ENCODE data around the gene CA6.
A peak's percentile ranks its signal among the peaks of the same experiment; 100 is the strongest.
"Not testable (repeated sequence)": the region's sequence is repeated elsewhere in the genome, so short reads cannot be mapped to it uniquely, and the experiment has no call there.

CA6 gene

DNA sequence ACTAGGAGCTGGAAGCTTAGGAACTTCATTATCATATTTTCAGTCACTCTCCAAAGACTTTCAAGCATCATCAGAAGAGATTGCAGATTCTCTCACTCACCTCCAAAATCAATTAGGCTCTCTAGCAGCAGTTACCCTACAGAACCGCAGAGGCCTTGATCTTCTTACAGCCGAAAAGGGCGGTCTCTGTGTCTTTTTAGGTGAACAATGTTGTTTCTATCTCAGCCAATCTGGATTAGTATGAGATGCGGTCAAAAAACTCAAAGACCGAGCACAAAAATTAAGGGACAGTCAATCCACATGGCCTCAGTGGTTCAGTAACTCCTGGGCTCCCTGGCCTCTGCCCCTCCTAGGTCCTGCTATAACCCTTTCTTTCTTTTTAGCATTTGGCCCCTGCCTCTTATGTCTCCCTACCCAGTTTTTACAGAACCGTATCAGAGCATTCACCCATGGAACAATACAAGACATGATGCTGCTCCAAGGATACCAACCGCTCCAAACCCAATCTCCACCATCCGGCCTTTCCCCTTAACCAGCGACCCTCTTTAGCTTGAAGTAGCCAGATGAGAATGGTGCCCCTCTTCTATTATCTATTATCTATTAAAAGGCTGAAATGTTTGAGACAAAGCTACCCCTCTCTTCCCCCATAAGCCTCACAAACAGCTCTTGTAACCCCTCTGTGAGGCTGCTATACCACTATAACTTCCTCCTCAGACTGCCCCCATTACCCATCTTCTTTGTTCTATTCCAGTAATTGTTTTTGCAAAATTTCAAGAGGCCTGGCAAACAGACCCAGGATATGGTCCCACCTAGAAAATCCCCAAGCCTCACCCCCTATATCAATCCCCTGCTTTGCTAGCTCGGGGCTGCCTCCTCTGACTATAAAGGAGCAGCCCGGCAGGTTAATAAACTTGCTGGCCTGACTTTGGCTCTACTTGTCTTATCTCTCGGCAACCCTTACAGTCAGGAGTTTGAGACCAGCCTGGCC is 18.7 kb upstream of the CA6 start:
- DNase-seq: no peak

DNA sequence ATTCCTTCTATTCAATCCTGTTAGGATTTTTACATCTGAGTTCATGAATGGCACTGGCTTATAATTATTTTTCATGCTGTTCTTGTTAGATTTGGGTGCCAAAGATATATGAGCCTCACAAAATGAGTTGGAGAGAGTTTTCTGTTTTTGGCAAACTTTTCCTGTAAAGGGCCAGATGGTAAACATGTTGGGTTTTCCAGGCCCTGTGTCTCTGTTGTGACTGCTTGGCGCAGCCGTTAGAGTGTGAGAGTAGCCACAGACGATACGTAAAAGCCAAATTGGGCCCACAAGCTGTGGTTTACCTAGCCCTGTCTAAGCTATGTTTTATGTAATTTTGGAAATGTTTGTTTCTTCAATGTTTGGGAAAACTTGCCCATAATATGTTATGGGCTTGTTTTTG is 15.6 kb upstream of the CA6 start:
- DNase-seq: no peak

DNA sequence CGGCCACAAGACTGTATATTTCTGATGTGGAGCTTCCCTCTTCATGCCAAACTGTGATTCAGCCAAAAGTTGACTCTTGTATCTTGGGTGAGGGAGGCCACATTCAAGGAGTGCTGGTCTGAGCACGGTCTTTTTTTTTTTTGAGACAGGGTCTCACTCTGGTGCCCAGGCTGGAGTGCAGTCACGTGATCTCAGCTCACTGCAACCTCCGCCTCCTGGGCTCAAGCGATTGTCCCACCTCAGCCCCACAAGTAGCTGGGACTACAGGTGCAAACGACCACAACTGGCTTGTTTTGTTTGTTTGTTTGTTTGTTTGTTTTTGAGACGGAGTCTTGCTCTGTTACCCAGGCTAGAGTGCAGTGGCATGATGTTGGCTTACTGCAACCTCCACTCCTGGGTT is 8.6 kb upstream of the CA6 start:
- not testable (repeated sequence) for DNase-seq

DNA sequence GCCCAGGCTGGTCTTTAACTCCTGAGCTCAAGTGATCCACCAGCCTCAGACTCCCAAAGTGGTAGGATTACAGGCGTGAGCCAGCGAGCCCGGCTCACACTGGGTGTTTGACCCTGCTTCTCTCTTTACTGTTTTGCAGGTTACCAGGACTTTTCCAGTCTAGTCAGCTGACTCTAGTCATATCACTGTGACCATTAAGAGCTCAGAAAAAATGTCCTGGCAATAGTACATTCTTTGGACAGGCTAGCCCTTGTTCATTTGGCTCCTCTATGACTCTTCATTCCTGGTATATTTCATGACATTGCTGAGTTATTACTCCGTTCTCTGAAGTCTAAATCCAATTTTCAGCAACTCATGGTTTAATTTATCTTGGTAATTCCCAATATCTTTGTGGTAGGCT is 8.0 kb upstream of the CA6 start:
- no peak for DNase-seq

DNA sequence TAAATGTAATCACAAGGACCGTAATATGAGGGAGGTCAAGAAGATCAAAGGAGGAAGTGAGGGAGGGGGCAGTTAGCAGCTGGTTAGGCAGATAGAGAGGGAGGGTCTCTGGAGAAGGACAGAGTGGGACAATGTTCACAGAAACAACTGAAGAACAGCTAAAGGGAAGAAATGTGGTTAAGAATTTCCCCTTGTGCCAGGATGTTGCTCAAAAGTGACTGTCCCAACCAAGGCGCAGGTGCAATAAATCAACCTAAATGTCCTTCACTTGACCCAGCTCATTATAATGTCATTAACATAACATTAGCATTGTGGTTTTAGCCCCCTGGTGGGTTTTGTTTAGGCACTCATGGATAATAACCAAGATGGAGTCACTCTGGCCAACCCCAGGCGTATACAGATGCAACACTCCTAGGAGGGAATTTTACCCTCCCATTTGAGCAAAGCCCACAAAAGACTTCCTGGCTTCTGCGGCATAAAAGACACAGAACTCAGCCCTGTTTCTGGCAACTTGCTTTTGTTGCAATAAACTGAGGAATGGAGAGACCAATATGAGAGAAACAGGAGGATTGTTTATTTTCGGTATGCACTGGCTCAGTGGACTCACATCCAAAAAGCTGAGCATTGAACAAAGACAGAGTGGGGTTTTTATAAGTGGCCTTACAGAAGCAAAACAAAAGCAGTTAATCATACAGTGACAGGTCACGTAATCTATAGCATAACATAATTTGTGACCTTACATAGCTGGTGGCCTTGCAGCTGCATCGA is 7.3 kb upstream of the CA6 start:
- no peak for DNase-seq

DNA sequence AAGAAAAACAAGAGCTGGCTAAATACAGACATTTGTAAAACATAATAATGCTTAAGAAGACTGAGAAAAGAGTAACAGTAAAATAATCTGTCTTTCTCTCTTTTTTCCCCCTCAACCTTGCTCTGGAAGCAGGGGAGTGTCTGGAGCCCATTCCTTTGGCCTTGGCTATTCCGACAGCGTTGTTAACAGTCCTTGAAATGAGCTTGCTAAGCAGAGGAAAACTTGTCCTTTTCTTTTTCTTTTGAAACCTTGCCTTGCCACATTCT is 6.7 kb upstream of the CA6 start:
- DNase-seq: no peak

DNA sequence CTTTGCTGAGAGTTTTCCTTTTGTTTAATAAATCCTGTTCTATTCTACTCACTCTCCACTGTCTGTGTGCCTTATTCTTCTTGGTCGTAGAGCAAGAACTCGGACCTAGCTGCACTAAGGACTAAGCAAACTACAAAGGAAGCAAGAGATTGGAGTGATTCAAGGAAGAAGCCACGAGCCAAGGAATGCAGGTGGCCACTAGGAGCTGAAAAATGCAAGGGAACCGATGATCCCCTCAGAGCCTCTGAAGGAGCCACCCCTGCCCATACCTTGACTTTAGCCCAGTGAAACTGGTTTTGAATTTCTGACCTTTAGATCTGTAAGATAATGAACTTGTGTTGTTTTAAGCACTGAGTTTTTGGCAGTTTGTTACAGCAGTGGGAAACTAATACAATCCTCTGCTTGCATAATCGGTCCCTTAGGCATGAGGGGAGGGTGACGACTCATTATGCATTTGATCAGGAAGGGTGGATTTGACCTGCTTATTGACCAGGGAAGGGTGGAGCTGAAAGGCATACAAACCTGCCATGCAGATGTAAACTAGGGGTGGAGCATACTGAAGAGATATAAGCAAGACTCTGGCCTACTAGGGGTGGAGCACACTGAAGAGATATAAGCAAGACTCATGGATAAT is 6.2 kb upstream of the CA6 start:
- no peak for DNase-seq

DNA sequence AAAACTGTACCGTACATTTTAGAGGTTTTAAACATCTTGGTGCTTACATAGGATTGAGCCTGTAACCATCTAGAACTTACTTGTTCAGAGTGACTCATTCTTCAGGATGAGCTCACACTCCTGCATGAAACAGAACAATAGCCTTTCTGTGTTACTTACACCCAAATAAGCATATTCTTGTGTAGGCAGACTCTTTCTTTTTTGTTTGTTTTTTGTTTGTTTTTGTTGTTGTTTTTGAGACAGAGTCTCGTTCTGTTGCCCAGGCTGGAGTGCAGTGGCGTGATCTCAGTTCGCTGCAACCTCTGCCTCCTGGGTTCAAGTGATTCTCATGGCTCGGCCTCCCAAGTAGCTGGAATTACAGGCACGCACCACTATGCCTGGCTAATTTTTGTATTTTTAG is 3.8 kb upstream of the CA6 start:
- DNase-seq: no peak

DNA sequence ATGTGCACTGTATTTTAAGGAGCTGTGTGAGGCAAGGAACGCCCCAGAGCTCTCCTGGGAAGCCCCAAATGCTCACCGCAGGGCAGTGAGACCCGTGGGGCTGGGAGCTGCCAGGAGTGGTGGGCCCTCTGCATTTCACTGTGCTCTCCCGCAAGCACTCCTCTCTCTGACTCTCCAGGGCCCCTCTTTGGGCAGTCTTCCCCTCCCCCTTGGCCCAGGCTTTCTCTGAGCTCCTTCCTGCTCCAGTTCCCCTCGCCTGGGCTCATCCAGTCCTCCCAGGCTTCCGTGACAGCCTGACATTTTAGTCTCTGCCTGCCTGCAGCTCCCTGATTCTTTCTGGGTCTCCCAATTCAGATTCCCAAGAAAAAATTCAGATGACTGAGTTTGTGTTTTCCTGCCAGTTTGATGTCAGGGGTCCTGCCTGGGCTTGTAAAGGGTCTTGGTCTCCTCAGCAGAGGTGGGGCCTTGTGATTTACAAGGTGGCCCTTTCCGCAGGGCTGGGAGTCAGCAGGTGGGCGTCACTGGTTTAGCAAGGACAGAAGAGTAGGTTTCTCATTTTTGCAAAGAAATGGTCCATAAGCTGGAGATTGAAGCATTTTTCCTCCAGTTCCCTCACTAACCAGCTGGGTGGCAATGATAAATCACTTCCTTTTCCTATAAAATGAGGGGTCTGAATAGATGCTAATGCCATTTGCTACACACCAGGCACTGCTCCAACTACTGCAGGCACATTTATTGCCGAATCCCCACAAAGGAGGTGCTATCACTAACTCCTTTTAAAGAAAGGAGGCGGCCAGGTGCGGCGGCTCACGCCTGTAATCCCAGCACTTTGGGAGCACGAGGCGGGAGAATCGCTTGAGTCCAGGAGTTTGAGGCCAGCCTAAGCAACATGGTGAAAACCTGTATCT is 1.9 kb upstream of the CA6 start:
- DNase-seq: no peak

DNA sequence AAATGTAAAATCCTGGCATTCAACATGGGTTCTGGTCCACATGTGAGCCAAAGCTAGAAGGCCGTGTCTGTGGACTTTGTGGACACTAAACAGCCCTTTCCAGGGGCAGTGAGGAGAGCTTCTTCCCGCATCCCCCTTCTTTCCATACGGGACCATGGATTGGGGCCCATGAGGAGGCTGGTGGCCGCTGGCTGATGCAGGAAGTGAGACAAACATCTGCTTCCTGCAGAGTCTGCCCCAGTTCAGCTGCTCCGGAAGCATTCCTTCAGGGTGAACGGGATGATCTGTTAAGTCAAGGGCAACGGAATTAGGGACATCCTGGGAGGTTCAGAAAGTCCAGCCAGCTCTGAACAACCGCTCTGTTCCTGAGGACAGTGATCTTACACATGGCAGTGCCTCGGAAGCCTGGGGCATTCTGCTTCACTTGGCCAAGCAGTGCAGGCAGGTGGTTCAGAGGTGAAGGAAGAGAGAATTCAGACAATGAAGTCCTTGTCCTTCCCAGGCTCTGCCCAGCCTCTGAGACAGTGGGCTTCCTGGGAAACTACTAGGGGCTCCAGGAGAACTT is 1.5 kb downstream of the CA6 start:
- DNase-seq: peak; percentile 34

DNA sequence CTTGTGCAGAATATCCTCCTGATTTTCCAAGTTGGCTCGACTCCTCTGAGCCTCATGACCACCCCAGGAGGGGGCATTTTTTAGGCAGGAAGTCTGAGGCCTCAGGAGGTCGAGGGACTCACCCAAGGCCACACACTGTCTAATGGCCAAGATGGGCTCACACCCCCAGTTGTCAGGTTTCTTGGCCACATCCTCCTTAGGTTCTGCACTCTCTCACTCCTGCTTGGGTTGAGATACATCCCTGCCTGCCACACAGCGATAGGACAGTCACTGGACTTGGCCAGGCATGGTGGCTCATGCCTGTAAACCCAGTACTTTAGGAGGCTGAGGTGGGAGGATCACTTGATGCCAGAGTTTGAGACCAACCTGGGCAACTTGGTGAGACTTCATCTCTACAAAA is 4.6 kb downstream of the CA6 start:
- no peak for DNase-seq

DNA sequence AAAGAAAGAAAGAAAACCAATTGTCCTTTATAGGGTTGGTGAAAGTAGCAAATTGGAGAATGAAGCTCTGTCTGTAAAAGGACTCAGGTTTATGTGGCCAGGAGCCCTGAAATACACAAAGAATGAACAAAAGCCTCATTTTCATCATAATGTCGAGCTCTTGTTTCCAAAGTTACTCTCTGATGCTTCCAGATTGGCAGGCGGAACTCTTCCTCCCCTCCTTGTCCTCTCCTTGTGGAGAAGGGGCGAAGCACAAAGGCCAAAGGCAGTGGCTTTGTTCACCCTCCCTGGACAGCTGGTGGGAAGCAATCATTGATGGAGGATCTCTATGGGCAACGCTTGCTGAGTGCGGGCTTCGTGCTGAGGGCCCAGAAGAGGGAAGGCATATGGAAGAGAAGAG is 5.6 kb downstream of the CA6 start:
- DNase-seq: no peak

DNA sequence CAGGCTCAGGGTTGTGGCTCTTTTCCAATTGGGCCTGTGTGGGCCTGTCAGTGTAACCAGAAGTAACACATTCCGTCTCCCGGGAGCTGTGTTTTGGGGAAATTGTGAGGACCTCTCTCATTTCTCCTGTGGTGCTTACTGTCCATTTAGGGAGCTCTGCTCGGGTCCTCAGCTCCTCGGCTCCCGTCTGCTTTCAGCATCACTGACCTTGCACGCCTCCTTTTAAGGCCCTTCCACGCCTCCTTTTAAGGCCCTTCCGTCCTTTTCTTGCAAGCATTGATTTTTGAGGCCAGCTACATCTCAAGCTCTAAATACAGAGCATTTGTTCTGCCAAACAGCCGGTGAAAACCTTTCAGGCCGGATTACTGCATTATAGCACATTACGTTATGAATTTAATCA is 9.7 kb downstream of the CA6 start:
- DNase-seq: no peak

DNA sequence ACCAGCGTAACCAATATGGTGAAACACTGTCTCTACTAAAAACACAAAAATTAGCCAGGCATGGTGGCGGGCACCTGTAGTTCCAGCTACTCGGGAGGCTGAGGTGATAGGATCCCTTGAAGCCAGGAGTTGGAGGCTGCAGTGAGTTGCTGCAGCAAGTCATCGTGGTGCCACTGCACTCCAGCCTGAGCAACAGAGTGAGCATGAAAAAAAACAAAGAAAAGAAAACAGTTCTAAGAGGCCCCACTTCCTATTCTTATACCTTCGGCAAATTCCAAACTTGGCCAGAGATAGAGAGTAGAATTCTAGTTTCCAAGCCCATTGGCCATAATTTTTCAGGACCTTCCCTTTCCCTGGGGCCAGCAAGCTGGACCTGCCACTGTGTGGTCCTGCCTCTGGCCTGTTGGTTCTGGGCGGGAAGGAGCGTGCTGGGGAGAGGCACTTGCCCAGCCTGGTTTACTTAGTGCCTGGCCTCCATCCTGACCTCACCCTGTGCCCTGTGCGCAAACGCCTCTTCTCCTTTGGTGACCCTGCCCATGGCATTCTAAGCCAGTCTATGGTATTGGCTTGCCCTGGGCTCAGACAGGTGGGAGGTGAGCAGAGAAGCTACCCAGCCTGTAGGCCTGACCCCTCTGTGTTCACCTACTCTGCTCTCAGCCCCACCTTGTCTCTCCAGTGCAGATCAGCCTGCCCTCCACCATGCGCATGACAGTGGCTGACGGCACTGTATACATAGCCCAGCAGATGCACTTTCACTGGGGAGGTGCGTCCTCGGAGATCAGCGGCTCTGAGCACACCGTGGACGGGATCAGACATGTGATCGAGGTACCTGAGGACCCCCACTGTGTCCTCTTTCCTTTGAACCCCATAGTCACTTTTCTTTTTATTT is 11.0 kb downstream of the CA6 start:
- DNase-seq: no peak

DNA sequence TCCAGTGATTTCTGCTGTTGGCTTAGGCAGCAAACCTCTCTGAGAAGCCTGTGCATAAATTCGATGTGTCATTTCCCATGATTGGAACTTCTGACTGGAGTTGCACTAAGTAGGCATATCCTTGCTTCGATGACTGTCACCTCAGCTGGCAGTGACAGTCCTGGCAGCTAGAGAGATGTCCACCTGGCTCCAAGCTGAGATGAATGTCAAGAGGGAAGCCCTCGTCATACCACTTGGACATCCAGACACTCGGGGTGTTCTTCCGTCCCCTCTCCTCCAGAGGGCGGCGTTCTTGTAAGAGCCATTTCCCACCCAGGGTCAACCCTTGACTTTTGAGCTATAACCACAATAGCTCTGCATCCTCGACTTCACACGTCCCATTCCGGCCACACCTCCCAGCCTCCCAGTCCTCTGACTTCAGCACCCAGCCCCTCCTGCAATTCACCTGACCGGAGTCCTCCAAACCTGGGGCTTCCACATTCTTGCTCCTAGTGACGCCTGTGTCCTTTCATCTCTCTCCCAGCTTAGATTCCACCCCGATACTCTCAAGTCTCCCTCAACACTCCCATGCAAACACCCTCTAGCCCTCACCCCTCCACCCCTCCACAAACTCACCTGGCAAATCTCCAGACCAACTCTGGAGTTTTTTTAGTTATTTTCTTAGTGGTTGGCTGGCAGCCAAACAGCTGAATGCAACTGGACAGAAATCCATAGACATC is 17.3 kb downstream of the CA6 start:
- DNase-seq: no peak

DNA sequence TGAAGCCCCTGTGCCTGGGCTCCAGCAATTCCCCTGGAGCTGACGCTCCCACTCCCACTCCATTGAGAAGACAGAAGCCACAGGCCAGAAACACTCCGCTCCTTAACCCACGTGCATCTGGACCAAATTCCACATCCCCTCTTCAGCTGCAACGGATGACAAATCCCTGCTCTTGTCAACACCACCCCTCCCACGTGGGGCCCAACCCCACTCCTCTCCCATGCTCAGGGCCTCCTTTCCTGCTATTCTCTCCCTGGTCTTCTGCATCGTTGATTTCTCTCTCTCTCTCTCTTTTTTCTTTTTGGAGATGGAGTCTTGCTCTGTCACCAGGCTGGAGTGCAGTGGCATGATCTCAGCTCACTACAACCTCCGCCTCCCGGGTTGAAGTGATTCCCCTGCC is 18.3 kb downstream of the CA6 start:
- no peak for DNase-seq

DNA sequence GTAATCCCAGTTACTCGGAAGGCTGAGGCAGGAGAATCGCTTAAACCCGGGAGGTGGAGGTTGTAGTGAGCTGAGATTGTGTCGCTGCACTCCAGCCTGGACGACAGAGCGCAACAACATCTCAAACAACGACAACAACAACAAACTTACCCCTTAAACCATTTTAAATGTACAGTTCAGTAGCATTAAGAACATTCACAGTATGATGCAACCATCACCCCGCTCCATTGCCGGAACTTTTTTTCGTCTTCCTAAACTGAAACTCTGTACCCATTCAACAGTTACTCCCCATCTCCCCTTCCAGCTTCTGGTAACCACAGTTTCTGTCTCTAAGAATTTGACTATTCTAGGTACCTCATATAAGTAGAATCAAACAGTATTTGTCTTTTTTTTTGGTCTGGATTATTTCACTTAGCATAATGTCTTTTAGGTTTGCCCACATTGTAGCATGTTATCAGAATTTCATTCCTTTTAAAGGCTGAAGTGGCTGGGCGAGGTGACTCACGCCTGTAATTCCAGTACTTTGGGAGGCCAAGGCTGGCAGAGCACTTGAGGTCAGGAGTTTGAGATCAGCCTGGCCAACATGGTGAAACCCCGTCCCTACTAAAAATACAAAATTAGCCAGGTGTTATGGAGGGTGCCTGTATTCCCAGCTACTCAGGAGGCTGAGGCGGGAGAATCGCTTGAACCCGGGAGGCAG is 19.6 kb downstream of the CA6 start:
- DNase-seq: no peak

DNA sequence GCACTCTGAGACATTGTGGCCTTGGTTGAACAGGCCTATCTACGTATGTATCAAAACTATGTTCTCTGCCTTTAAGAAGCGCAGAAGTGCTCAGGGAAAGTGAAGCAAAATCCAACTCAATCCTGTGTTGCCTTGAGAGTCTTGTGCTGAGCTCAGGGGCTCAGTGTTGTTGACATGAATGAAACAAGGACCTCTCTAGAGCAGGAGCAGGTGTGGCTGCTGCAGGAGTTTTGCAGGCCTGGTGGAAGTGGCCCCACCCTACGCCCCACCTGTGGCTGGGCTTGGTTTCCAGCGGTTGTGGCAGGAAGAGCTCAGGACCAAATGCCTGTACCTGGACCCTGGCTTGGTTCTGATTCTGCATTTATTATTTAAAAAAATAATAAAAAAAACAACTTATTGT is 20.9 kb downstream of the CA6 start:
- no peak for DNase-seq

DNA sequence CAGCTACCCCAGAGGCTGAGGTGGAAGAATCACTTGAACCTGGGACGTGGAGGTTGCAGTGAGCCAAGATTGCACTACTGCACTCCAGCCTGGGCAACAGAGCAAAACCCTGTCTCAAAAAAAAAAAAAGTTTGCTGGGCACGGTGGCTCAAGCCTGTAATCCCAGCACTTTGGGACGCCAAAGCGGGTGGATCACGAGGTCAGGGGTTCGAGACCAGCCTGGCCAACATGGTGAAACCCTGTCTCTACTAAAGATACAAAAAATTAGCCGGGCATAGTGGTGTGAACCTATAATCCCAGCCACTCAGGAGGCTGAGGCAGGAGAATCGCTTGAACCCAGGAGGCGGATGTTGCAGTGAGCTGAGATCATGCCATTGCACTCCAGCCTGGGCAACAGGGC is 23.2 kb downstream of the CA6 start:
- DNase-seq: not testable (repeated sequence)

DNA sequence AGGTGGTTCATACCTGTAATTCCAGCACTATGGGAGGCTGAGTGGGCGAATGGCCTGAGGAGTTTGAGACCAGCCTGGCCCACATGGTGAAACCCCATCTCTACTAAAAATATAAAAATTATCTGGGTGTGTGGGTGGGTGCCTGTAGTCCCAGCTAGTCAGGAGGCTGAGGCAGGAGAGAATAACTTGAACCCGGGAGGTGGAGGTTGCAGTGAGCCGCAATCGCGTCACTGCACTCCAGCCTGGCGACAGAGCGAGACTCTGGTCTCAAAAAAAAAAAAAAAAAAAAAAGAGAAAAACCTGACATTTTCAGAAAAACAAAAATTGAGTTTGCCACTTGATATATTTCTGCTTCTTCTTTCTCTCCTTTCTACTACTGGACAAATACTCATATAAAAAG is 24.3 kb downstream of the CA6 start:
- DNase-seq: no peak
